ENCODE measurements around the gene LSP1. TPM values are rescaled to one million over a fixed set of nuclear protein-coding genes. Genes with fewer than 3 reads are reported as not detected.

LSP1 gene
- total and polyA plus RNA-seq, 2 donors from 2014 or later, result 8.4 to 26.1 TPM

DNA sequence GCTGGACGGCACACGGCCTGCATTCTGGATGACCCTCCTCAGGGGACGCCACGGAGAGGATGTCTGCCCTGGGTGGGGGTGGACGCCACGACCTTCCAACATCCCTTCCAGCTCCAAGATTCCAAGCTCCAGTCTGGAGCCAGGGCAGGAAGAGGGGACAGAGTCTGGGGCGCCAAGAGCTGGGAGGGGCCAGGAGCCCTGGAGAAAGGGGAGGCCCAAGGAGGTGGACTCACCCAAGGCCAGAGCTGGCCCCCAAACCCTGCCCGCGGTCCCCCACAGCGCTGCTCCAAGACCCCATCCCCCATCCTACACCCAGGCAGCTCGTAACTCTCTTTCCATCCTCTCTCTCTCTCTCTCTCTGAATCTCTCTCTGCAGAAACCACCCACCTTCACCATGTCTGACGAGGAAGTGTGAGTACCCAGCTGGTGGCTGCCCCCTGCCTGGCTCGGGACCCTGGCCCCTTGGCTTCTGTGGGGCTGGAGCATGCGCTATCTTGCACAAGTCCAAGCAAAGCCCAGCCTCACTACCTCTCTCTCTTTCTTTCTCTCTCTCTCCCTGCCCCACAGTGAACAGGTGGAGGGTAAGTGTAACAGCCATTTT lies 69.7 kb downstream of the LSP1 start:
- Histone ChIP-seq H3K27ac (ENCODE audit: low read depth in 2 of 2, low read length in 2 of 2) (no peak overlapping the region), H3K4me3 (ENCODE audit: low read length in 3 of 3) (no peak overlapping the region), H3K4me1 (ENCODE audit: control insufficient read depth in 2 of 3, insufficient read depth in 2 of 3, low read depth in 1 of 3, low read length in 3 of 3) (no peaks in the 10 kb centered on the region), H3K9ac (ENCODE audit: low read length in 3 of 3) (no peak overlapping the region), H3K9me3 (ENCODE audit: control insufficient read depth in 2 of 3, insufficient read depth in 1 of 3, low read length in 3 of 3) (no peaks in the 10 kb centered on the region), H3K27me3 (ENCODE audit: control insufficient read depth, insufficient read depth, low read length) (no peaks in the 10 kb centered on the region), H3K36me3 (ENCODE audit: control insufficient read depth in 2 of 3, insufficient read depth in 3 of 3, low read length in 3 of 3) (no peaks in the 10 kb centered on the region)
- intact Hi-C loops (cut with DNase I), result no loop called here
- TF ChIP-seq, protein P1, sequence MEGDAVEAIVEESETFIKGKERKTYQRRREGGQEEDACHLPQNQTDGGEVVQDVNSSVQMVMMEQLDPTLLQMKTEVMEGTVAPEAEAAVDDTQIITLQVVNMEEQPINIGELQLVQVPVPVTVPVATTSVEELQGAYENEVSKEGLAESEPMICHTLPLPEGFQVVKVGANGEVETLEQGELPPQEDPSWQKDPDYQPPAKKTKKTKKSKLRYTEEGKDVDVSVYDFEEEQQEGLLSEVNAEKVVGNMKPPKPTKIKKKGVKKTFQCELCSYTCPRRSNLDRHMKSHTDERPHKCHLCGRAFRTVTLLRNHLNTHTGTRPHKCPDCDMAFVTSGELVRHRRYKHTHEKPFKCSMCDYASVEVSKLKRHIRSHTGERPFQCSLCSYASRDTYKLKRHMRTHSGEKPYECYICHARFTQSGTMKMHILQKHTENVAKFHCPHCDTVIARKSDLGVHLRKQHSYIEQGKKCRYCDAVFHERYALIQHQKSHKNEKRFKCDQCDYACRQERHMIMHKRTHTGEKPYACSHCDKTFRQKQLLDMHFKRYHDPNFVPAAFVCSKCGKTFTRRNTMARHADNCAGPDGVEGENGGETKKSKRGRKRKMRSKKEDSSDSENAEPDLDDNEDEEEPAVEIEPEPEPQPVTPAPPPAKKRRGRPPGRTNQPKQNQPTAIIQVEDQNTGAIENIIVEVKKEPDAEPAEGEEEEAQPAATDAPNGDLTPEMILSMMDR (IDR thresholded peaks at IDR 0.05; ENCODE audit: borderline replicate concordance, extremely low read depth, insufficient read depth), result no peak
- FAIRE-seq (no peak), DNase-seq (peak in 2 of 5 donors; percentile 49 to 55)

DNA sequence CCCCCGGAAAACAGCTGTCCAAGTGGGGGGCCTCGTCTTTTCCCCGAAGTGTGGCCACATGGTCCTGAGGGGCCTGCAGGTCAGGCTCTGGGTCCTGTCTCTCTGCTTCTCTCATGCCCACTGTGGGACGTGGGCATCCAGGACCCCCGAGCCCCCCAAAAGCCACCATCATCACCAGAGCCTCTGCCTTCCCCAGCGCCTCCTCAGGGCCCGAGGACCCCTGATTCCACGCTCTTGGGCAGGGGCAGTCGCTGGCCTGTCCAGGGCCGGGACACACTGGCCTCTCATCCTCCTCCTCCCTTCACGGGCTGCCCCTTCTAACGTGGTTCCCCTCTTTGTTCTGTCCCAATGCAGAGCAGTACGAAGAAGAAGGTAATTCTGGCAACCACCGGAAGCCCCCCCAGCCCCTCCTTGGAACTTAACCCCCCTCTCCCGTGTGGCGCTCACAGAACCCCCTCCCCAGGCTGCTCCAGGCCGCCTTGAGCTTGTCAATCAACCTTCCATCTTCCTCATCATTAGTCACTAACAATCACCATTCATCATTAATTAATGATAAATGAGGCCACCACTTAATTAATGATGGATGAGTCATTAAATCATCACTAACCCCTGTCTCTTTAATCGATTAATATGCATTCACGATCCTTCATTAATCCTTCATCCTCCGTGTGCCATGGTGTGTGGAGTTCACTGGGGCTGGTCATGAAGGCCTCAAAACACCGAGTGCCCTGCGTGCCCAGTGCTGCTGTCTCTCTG lies 70.5 kb downstream of the LSP1 start:
- Histone ChIP-seq H3K4me1 (ENCODE audit: control insufficient read depth in 2 of 3, insufficient read depth in 2 of 3, low read depth in 1 of 3, low read length in 3 of 3) (no peaks in the 10 kb centered on the region), H3K27ac (ENCODE audit: low read depth in 2 of 2, low read length in 2 of 2) (no peak overlapping the region), H3K4me3 (ENCODE audit: low read length in 3 of 3) (no peak overlapping the region), H3K9ac (ENCODE audit: low read length in 3 of 3) (no peak overlapping the region), H3K36me3 (ENCODE audit: control insufficient read depth in 2 of 3, insufficient read depth in 3 of 3, low read length in 3 of 3) (no peaks in the 10 kb centered on the region), H3K9me3 (ENCODE audit: control insufficient read depth in 2 of 3, insufficient read depth in 1 of 3, low read length in 3 of 3) (no peaks in the 10 kb centered on the region), H3K27me3 (ENCODE audit: control insufficient read depth, insufficient read depth, low read length) (no peaks in the 10 kb centered on the region)
- TF ChIP-seq, protein P1 (IDR thresholded peaks at IDR 0.05; ENCODE audit: borderline replicate concordance, extremely low read depth, insufficient read depth), result no peak
- intact Hi-C loops (cut with DNase I), result no loop called here
- FAIRE-seq (no peak), DNase-seq (peak in 1 of 5 donors; percentile 36)

DNA sequence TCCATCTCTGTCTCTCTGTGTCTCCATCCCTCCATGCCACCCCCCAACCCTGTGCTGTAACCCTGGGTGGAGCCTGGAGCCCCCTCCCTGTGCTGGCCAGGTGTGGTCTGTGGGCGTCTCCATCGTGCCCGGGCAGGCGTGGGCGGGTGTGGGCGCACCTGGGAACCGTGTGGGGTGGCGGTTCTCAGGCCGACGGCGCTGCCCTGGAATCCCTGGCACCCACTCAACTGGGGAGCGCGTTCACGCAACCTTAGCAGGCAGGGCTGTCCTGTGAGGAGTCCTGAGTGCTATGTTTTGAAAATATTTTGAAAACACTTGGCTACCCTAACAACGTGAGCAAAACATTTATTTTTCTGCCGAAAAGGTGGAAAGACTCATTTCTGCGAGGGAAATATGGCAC lies 71.3 kb downstream of the LSP1 start:
- H3K9ac ChIP-seq (ENCODE audit: low read length in 3 of 3), result no peak overlapping the region
- FAIRE-seq (no peak), DNase-seq (peak in 4 of 5 donors; percentile 35 to 68 (median 58))
- no peaks in the 10 kb centered on the region for H3K27me3 ChIP-seq (ENCODE audit: control insufficient read depth, insufficient read depth, low read length)
- no peak overlapping the region for H3K27ac ChIP-seq (ENCODE audit: low read depth in 2 of 2, low read length in 2 of 2)
- intact Hi-C loops (cut with DNase I), result no loop called here
- H3K36me3 ChIP-seq (ENCODE audit: control insufficient read depth in 2 of 3, insufficient read depth in 3 of 3, low read length in 3 of 3), result no peaks in the 10 kb centered on the region
- H3K4me1 ChIP-seq (ENCODE audit: control insufficient read depth in 2 of 3, insufficient read depth in 2 of 3, low read depth in 1 of 3, low read length in 3 of 3), result no peaks in the 10 kb centered on the region
- TF ChIP-seq, protein P1 (IDR thresholded peaks at IDR 0.05; ENCODE audit: borderline replicate concordance, extremely low read depth, insufficient read depth), result no peak
- no peaks in the 10 kb centered on the region for H3K9me3 ChIP-seq (ENCODE audit: control insufficient read depth in 2 of 3, insufficient read depth in 1 of 3, low read length in 3 of 3)
- H3K4me3 ChIP-seq (ENCODE audit: low read length in 3 of 3), result no peak overlapping the region
